Activated CD8-positive, alpha-beta memory T cell treated with anti-CD3 and anti-CD28 coated beads for 1 hour (primary cell): Measurements from ENCODE around the gene SLAMF9.

Source experiments
- DNase-seq, 2 donors: peaks; one replicate each; pipeline ENCODE4 v3.0.0-alpha.2; 2020; ENCODE audit warnings: low read depth in 1 of 2; ENCODE audit errors: extremely low read depth in 1 of 2

Gene SLAMF9

DNA sequence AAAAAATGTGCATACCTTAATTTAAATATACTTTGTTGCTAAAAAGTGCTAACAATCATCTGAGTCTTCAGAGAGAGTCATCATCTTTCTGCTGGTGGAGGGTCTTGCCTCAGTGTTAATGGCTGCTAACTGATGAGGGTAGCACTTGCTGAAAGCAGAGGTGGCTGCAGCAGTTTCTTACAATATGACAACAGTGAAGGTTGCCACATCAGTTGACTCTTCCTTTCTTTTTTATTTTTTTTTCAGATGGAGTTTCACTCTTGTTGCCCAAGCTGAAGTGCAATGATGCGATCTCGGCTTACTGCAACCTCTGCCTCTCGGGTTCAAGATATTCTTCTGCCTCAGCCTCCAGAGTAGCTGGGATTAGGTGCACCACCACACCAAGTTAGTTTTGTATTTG lies 51.5 kb downstream of the SLAMF9 start:
- no peak for DNase-seq
